NT2/D1 (cell line): ENCODE data around the gene LHFPL5.

Experiments
- SUZ12 ChIP-seq: IDR thresholded peaks from 2 replicates; pipeline ENCODE4 v1.6.1; 2011; ENCODE audit not compliant: insufficient read length, insufficient read depth; ENCODE audit errors: extremely low read depth
- YY1 ChIP-seq: IDR thresholded peaks from 2 replicates; pipeline ENCODE4 v1.6.1; 2011; ENCODE audit not compliant: insufficient read length, insufficient read depth

DNA sequence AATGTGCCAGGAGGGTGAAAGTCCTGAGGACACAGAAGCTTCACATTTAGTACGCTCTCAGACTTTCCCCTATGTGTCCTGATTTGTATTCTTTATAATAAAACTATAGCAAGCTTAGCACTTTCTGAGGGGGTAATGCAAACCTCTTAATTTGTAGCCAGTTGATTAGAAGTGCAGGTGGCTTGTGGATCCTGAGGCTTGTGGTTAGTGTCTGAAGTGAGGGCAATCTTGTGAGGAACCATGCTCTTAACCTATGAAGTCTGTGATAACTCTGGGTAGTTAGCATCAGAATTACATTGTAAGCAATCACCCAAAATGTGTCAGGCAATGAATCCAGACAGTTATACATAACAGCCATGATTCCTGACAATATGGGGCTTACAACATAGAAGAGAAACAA, 51.1 kb downstream of the LHFPL5 start:
- no peak for TF ChIP-seq YY1
- no peak for TF ChIP-seq SUZ12
